Panc1 (cell line): ENCODE results near the gene SRBD1. TPM values are rescaled to one million over a fixed set of nuclear protein-coding genes. Genes with fewer than 3 reads are reported as not detected.

ENCODE experiments used
- ATAC-seq: fragments of 200-7000 bp; cut with Tn5 transposase; 2 replicates; pipeline ENCODE4 v1.9.1; 2020; ENCODE audit warnings: mild to moderate bottlenecking, moderate library complexity
- BruUV-seq: library from RNA; stranded (reverse); fragments of 400-500 nt; replicated peaks from 2 replicates; lab custom pipeline; 2021; lab: Mats Ljungman, UMichigan
- CTCF ChIA-PET: fragments of 300-600 bp; sonication (Branson Sonifier 250); formaldehyde crosslinking; loops from one replicate; lab custom pipeline; 2022; ENCODE audit warnings: antibody characterized with exemption; lab: Charles Lee
- POLR2A ChIA-PET: fragments of 300-600 bp; sonication (Branson Sonifier 250); formaldehyde crosslinking; loops from one replicate; lab custom pipeline; 2022; ENCODE audit warnings: antibody characterized with exemption; lab: Charles Lee
- DNase-seq: peaks from one replicate; pipeline ENCODE4 v3.0.0-alpha.2; 2010; ENCODE audit warnings: low read depth, low spot score
- H3K27ac ChIP-seq: 2 replicates; pipeline ENCODE4 v1.5.1; 2011; ENCODE audit warnings: mild to moderate bottlenecking, low read length, inconsistent platforms
- H3K27me3 ChIP-seq: fragments of 200-500 bp; sonication (Bioruptor generic); 2 replicates; pipeline ENCODE4 v1.6.0; 2014; ENCODE audit warnings: low read length, inconsistent platforms; ENCODE audit not compliant: control insufficient read depth, insufficient read depth
- H3K36me3 ChIP-seq: fragments of 200-500 bp; sonication (Bioruptor generic); 2 replicates; pipeline ENCODE4 v1.5.1; 2014; ENCODE audit warnings: inconsistent platforms, mild to moderate bottlenecking, low read length, moderate library complexity; ENCODE audit not compliant: control insufficient read depth, insufficient read depth
- H3K4me1 ChIP-seq: 2 replicates; pipeline ENCODE4 v1.5.1; 2011; ENCODE audit warnings: inconsistent platforms, mild to moderate bottlenecking, low read length, moderate library complexity; ENCODE audit not compliant: control insufficient read depth, insufficient read depth
- H3K4me3 ChIP-seq, 2 experiments: 2 replicates each; pipeline ENCODE4 v1.5.1; 2011 to 2012; ENCODE audit warnings: low read depth in 2 of 2, low read length in 2 of 2, mild to moderate bottlenecking in 2 of 2, inconsistent platforms in 1 of 2, moderate library complexity in 1 of 2
- H3K9me3 ChIP-seq: fragments of 200-500 bp; sonication (Bioruptor generic); 2 replicates; pipeline ENCODE4 v1.5.1; 2014; ENCODE audit warnings: low read depth, mild to moderate bottlenecking, inconsistent platforms, low read length, moderate library complexity; ENCODE audit not compliant: control insufficient read depth, insufficient read depth
- POLR2AphosphoS5 ChIP-seq: IDR thresholded peaks from 2 replicates; pipeline ENCODE4 v1.6.1; 2012; ENCODE audit warnings: mild to moderate bottlenecking, low read depth, low read length, moderate library complexity
- SIN3A ChIP-seq: IDR thresholded peaks from 2 replicates; pipeline ENCODE4 v1.6.1; 2012; ENCODE audit warnings: low read depth, mild to moderate bottlenecking, low read length, moderate library complexity, borderline replicate concordance; ENCODE audit not compliant: insufficient read depth
- TCF7L2 ChIP-seq: IDR thresholded peaks from 2 replicates; pipeline ENCODE4 v1.6.1; 2011; ENCODE audit warnings: mild to moderate bottlenecking, low read depth, low read length, inconsistent platforms
- in situ Hi-C: cut with HindIII; loops from 2 replicates; pipeline ENCODE4 v1.10.0; 2016; ENCODE audit warnings: low sequenced_read_pairs, low pct_unique_long_range_greater_than_20kb
- intact Hi-C: fragments of 100-400 bp; cut with micrococcal nuclease; formaldehyde crosslinking; loops from one replicate; pipeline ENCODE4 v1.10.0; 2022; ENCODE audit not compliant: unreplicated experiment
- total RNA-seq: library from RNA; stranded (reverse); gene quantifications from one replicate; pipeline ENCODE4 v1.2.1, GENCODE V29; 2021; ENCODE audit not compliant: unreplicated experiment
- TF ChIP-seq, protein P1 (sequence below), 2 experiments: IDR thresholded peaks; 2 replicates each; pipeline ENCODE4 v1.6.1; 2011 to 2012; ENCODE audit warnings: low read depth in 2 of 2, control low read depth in 1 of 2, low read length in 1 of 2, mild to moderate bottlenecking in 1 of 2, moderate library complexity in 1 of 2; ENCODE audit not compliant: insufficient read depth in 1 of 2
- TF ChIP-seq, protein P2 (sequence below): fragments of 450-650 bp; IDR thresholded peaks from 2 replicates; pipeline ENCODE4 v1.5.1; 2017; ENCODE audit warnings: mild to moderate bottlenecking

Gene SRBD1
- total RNA-seq, 1 experiment from 2014 or later = 9.7 TPM

DNA sequence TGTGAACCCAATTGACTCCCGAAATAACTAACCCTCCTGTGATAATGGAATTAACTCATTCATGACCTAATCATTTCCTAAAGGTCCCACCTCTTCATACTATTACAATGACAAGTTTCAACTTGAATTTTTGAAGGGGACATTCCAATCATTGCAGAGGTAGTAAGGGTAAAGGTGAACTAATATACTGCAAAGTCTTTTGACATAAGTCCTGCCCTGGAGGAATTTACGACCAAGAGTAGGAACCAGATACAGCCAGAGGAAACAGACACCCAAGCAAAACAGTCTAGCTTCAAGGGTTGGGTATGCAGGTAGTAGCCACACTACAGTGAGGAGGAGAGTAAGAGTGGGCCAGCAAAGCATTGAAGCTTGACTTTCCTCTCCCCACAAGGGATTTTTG, 1.2 kb upstream of the SRBD1 start:
- Histone ChIP-seq H3K4me1 (peaks cover 18% of the 10 kb centered on the region), H3K27ac (peak overlapping the region; percentile 85; the same call in 1 of the 2 replicates), H3K27me3 (no peaks in the 10 kb centered on the region), H3K36me3 (no peaks in the 10 kb centered on the region; the same call in 1 of the 2 replicates), H3K4me3 (no peak overlapping the region), H3K9me3 (no peaks in the 10 kb centered on the region)
- BruUV-seq = no TSS peak
- ChIA-PET POLR2A (no interaction called here), CTCF (no interaction called here)
- in situ Hi-C loops (no loop called here), intact Hi-C loops (no loop called here)
- TF ChIP-seq, protein P1, sequence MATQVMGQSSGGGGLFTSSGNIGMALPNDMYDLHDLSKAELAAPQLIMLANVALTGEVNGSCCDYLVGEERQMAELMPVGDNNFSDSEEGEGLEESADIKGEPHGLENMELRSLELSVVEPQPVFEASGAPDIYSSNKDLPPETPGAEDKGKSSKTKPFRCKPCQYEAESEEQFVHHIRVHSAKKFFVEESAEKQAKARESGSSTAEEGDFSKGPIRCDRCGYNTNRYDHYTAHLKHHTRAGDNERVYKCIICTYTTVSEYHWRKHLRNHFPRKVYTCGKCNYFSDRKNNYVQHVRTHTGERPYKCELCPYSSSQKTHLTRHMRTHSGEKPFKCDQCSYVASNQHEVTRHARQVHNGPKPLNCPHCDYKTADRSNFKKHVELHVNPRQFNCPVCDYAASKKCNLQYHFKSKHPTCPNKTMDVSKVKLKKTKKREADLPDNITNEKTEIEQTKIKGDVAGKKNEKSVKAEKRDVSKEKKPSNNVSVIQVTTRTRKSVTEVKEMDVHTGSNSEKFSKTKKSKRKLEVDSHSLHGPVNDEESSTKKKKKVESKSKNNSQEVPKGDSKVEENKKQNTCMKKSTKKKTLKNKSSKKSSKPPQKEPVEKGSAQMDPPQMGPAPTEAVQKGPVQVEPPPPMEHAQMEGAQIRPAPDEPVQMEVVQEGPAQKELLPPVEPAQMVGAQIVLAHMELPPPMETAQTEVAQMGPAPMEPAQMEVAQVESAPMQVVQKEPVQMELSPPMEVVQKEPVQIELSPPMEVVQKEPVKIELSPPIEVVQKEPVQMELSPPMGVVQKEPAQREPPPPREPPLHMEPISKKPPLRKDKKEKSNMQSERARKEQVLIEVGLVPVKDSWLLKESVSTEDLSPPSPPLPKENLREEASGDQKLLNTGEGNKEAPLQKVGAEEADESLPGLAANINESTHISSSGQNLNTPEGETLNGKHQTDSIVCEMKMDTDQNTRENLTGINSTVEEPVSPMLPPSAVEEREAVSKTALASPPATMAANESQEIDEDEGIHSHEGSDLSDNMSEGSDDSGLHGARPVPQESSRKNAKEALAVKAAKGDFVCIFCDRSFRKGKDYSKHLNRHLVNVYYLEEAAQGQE (IDR thresholded peaks at IDR 0.05; ENCODE audit: insufficient read depth in 1 of 2, low read depth in 2 of 2, low read length in 1 of 2) = no peak
- TF ChIP-seq, protein P2, sequence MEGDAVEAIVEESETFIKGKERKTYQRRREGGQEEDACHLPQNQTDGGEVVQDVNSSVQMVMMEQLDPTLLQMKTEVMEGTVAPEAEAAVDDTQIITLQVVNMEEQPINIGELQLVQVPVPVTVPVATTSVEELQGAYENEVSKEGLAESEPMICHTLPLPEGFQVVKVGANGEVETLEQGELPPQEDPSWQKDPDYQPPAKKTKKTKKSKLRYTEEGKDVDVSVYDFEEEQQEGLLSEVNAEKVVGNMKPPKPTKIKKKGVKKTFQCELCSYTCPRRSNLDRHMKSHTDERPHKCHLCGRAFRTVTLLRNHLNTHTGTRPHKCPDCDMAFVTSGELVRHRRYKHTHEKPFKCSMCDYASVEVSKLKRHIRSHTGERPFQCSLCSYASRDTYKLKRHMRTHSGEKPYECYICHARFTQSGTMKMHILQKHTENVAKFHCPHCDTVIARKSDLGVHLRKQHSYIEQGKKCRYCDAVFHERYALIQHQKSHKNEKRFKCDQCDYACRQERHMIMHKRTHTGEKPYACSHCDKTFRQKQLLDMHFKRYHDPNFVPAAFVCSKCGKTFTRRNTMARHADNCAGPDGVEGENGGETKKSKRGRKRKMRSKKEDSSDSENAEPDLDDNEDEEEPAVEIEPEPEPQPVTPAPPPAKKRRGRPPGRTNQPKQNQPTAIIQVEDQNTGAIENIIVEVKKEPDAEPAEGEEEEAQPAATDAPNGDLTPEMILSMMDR = no peak
- TF ChIP-seq POLR2AphosphoS5 (no peak), SIN3A (no peak), TCF7L2 (no peak)
- DNase-seq (no peak), ATAC-seq (no peak)

DNA sequence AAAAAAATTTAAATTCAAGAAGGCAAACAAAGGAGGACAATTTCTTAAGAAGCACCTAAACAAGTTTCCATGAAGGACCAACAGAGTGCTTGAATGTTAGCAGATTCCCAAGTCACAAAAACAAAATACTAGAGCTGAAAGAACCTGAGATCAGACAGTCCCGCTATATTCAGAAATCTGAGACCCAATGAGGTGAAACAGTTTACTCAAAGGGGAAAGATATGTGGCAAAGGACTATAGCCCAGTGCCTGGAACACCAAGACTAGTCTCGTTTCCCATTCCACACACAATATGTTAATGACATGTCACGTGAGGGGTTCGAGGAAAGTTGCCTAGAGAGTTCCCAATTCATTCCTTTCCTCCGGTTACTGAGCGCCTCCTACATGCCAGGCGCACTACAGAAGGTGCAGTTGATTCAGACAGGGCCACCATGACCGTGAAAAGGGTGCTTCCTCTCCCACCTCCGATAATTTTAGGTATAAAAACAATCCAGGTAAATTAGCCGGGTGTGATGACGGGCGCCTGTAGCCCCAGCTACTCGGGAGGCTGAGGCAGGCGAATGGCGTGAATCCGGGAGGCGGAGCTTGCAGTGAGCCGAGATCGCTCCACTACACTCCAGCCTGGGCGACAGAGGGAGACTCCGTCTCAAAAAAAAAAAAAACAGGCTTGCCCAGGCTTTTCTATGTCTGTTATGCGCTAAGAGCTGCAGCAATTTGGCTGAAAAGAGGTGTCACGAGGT, 617 bp downstream of the SRBD1 start:
- CTCF ChIA-PET = interaction anchor here (0.7 to 1.2 kb wide), 2 partner anchors 90 to 324 kb away, joined by 3 to 7 read pairs; no protein-coding TSS in a partner anchor
- in situ Hi-C loops (no loop called here), intact Hi-C loops (no loop called here)
- TSS peak; percentile 90 for BruUV-seq
- H3K4me1 ChIP-seq = peaks cover 14% of the 10 kb centered on the region
- no peaks in the 10 kb centered on the region for H3K9me3 ChIP-seq
- peak overlapping the region; percentile 78 to 97 for H3K4me3 ChIP-seq
- POLR2A ChIA-PET = interaction anchor here (0.6 to 1.2 kb wide), 4 partner anchors 16 to 1153 kb away, joined by 3 to 9 read pairs (median 6); no protein-coding TSS in a partner anchor
- H3K36me3 ChIP-seq = no peaks in the 10 kb centered on the region; the same call in 1 of the 2 replicates
- no peaks in the 10 kb centered on the region for H3K27me3 ChIP-seq
- ATAC-seq = peak; percentile 72
- peak overlapping the region; percentile 85 for H3K27ac ChIP-seq
- DNase-seq = peak; percentile 70
- no peak for TF ChIP-seq SIN3A
- TF ChIP-seq, protein P2 = peak; percentile 65
